KG1 (cell line): ENCODE results near the gene NQO2.
"Not testable (repeated sequence)": the region's sequence is repeated elsewhere in the genome, so short reads cannot be mapped to it uniquely, and the experiment has no call there.

ENCODE experiments used
- DNase-seq: peaks from one replicate; lab custom pipeline; 2025; lab: John Stamatoyannopoulos, UW

NQO2 gene

GRCh38 chr6:3013901-3014674 lies 14.4 kb downstream of the NQO2 start:
- DNase-seq: no peak

DNA sequence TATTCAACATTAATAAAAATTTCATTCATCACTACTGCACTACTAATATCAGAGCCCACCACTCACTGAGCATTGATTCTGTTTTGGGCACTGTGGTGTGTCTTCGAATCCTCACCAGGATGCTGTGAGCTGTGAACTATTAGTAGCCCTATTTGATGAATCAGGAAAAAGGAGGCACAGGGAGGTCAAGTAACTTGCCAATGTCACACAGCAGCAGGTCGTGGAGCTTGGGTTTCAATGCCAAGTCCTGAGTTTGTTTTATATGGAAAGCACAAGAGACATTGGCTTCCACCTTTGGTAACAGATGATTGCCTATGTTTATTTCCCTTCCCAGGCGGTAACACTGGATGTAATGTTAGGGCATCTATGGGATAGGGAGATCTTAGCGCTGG lies 15.0 kb downstream of the NQO2 start:
- DNase-seq: no peak

GRCh38 chr6:3015144-3015543 lies 15.4 kb downstream of the NQO2 start:
- no peak for DNase-seq

GRCh38 chr6:3016473-3017280 lies 17.0 kb downstream of the NQO2 start:
- no peak for DNase-seq

DNA sequence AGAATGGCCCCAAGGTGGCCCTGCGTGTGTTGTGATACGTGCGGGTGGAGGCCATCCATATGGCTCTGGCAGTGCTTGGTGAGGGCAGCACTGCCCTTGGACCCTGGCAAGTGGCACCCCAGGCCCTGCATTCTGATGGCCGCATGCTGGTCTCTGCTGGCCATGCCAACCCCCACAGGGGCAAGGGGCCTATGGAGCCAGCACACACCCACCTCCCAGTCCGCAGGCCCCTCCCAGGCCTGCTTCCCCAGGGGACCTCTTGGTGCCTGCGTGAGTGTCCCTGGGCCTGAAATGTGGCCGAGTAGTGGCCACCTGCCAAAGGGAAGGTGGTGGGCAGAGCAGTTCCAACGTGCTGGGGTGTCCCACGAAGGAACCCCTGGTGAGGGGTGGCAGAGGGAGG lies 17.6 kb downstream of the NQO2 start:
- no peak for DNase-seq

GRCh38 chr6:3019065-3019464 lies 19.4 kb downstream of the NQO2 start:
- no peak for DNase-seq

GRCh38 chr6:3019749-3020320 lies 20.1 kb downstream of the NQO2 start:
- DNase-seq: no peak

DNA sequence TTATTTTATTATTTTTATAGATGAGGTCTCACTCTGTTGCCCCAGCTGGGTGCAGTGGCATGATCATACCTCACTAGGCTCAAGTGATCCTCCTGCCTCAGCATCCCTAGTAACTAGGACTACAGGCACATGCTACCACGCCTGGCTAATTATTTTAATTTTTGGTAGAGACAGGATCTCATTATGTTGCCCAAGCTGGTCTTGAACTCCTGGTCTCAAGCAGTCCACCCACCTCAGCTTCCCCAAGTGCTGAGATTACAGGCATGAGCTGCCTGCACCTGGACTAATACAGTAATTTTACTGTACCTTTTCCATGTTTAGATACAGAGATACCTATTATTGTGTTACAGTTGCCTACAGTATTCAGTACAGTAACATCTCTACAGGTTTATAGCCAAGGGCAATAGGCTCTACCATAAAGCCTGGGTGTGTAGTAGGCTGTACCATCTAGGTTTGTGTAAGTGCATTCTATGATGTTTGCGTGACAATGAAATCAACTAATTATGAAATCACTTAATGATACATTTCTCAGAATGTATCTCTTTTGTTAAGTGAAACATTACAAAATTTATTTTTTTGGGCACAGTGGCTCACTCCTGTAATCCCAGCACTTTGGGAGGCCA lies 21.4 kb downstream of the NQO2 start:
- DNase-seq: not testable (repeated sequence)

GRCh38 chr6:3022765-3023662 lies 23.3 kb downstream of the NQO2 start:
- DNase-seq: peak; percentile 88

DNA sequence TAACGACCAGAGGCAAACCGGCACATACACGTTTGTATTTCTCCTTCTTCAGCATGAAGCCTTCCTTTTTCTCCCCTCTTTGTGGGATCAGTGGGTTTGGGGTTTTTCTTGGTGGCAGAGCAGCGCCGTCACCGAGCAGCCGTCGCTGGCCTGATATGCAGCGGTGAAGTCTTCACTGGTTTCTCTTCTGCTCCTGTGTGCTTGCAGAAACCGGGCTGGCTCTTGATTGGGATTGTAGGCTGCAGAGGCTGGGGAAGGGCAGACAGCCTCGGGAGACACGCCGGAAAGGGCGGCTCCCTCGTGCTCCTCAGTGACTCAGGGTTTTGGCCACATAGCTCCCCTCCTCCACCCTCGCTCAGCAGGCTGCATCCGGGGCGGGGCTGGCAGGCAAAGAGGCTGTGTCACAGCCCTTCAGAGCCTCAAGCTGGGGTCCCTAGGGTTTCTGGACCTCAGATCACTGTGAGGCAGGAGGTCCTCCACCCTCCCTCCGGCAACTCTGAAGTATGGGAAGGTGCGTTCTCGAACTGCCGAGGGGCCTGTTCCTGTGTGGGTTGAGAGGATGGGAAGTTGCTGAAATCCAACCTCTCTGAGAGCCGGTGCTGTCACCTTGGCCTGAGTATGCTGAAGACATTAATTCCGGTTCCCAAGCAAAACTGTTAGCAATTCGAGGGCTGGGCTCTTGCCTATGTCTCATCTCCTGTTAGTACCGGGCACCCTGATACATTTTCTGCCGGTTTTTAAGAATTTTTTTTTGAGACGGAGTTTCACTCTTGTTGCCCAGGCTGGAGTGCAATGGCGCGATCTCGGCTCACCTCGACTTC lies 24.2 kb downstream of the NQO2 start:
- peak; percentile 88 for DNase-seq

DNA sequence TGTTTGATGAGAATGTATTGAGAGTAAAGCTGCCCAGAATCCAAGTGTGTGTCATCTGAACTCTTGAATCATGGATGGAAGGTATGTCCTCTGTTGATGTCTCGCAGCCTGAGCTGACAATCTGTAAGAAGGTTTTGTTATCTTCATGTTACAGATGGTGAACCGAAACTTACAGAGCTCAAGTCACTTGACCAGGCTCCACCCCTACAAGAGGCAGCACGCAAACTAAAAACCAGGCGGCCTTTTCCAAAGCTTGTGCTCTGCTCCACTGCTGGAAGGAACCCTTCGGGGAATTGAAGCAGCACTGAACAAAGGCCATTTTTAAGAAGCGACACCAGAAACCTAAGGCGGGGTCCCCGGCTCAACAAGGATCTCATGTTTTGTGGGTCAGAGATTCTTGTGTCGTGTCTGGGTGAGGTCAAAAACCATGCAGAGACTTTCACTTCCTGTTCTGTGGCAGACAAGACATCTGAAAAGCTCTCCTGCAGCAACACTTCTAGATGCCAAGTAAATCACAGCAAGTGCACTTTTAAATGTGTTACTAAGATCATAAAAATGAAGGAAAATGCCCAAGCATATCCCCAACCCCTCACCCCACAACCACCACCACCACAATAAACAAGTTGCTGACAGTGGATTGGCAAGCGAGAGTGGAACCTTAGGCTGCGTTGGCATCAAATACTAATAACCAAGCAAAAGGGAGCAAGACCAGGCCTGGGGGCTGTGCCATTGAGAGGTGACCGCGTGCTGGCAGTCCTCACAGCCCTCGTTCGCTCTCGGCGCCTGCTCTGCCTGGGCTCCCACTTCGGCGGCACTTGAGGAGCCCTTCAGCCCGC lies 27.3 kb downstream of the NQO2 start:
- no peak for DNase-seq

DNA sequence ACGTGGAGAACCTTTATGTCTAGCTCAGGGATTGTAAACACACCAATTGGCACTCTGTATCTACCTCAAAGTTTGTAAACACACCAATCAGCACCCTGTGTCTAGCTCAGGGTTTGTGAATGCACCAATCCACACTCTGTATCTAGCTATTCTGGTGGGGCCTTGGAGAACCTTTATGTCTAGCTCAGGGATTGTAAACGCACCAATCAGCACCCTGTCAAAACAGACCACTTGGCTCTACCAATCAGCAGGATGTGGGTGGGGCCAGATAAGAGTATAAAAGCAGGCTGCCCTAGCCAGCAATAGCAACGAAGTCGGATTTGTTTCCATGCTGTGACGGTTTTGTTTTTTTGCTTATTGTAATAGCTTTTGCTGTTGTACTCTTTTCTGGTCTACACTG lies 28.5 kb downstream of the NQO2 start:
- DNase-seq: not testable (repeated sequence)

DNA sequence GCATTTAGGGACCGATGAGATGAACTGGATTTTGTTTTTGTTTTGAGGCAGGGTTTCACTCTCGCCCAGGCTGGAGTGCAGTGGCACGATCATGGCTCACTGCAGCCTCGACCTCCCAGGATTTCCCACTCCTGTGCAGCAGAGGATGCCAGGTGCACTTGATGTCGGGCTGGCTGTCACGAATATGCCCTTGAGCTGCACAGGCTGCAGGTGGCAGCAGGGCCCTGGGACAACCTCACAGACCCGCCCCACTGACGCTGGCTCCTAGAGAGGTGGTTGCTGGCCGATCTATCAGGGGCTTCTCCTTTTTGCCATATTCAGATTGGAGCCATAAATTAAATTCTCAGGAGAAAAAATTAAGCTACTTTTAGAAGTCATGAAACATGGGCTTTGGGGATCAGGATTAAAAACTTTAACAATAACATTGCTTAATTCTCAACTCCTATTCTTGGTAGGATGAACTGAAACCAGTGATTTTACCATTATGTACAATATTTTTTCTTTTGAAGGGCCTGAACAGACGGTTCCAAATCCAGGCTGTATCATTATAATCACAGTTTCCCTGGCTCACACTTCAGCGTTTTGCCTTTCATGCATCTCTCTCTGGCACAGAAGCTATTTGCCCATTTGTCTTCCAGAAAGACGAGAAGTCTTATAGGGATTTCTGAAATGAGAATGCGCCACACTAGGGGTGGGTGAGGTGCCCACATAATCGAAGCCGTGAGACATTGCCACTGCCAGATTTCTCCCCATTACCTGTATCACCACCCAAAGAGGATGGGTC lies 32.4 kb downstream of the NQO2 start:
- no peak for DNase-seq

DNA sequence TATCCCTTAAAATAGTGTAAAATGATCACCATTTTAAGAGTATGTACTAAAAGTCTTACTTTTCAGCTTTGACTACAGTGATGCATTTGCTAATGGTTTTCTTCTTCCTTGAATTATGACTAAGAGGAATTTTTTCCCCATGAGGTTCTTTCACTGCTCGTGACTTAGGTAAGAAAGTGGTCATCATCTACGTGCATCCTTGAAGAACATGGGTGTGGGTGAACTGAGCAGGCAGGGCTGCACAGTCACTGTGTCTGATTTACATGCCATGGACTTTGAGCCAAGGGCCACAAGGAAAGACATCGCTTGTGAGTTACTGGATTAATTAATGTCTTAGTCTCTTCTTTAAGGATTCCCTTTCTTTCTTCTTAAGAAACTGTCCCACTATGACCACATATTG lies 33.3 kb downstream of the NQO2 start:
- DNase-seq: no peak

GRCh38 chr6:3033652-3034051 lies 34.0 kb downstream of the NQO2 start:
- DNase-seq: no peak

GRCh38 chr6:3035397-3035796 lies 35.7 kb downstream of the NQO2 start:
- DNase-seq: no peak

GRCh38 chr6:3036861-3037637 lies 37.4 kb downstream of the NQO2 start:
- DNase-seq: no peak
